Left lobe of liver (tissue), 2 donors: ENCODE data around the gene OSMR. TPM values are rescaled to one million over a fixed set of nuclear protein-coding genes. Genes with fewer than 3 reads are reported as not detected.
"Not testable (repeated sequence)": the region's sequence is repeated elsewhere in the genome, so short reads cannot be mapped to it uniquely, and the experiment has no call there.

Source experiments
- ATAC-seq: fragments of 200-7000 bp; cut with Tn5 transposase; one replicate; pipeline ENCODE4 v1.9.1; 2020; ENCODE audit warnings: mild to moderate bottlenecking, moderate library complexity
- DNase-seq: peaks from one replicate; pipeline ENCODE4 v3.0.0-alpha.2; 2020; ENCODE audit warnings: low spot score
- total RNA-seq: library from RNA; stranded (reverse); gene quantifications from one replicate; pipeline ENCODE4 v1.2.1, GENCODE V29; 2021
- donor health status: DM: no; HTN: no; CAD: no; lungs with moderate emphysema.
- donor health status: DM: no; HTN: yes; CAD: no.

OSMR gene
- total RNA-seq, 1 donor from 2014 or later: 4.4 TPM

GRCh38 chr5:38830521-38831051, 15.2 kb upstream of the OSMR start:
- ATAC-seq: peak; percentile 52
- no peak for DNase-seq

DNA sequence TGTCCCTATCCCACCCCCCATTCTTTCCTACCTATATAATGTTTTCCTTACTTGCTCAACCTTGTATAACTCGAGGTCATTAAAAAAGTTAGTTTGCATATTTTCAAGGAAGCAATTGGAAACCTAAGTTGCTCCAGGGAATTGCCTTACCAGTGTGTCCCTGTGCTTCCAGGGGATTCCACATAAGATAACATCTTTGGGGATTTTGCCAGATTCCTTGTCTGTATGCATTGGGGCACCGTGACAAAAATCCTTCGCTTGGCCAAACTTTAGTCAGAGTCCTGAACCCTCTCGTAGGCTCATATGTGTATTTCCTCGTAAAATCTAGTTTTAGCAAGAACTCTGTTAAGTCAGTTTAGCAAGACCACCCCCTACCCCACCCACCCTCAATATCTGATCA, 14.7 kb upstream of the OSMR start:
- DNase-seq: no peak
- ATAC-seq: no peak

DNA sequence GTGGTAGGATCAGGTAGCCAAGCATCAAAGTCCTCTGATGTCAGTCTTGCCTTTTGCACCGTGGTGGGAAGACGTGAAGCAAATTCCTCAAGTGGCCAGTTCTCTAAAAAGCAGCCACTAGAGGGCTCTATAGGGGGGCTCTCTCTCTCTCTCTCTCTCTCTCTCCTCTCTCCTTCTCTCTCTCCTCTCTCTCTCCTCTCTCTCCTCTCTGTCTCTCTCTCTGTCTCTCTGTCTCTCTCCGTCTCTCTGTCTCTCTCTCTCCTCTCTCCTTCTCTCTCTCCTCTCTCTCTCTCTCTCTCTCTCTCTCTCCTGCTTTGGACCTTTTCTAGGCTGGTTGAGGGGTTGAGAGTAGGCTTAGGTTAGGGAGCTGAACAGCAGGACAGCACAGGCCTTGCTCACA, 13.9 kb upstream of the OSMR start:
- no peak for DNase-seq
- ATAC-seq: peak; percentile 67

DNA sequence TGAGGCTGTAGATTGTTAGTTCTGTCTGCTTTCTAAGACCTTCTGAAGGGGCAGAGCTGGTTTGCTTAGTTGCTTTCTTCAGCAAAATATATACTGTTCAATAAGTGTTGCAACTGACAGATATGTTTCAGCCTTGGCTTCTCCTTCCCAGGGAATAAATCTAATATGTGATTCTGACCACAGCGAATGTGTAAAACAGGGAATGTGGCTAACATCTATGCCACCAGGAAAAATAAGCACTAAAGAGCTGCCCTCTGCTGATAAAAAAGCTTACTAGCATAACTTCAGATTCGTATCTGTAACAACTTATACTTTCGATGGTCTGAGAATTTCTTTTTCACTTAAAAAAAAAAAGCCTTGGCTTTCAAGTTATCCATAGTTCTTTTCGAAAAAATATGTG, 13.0 kb upstream of the OSMR start:
- DNase-seq: no peak

GRCh38 chr5:38835887-38836286, 9.9 kb upstream of the OSMR start:
- ATAC-seq (peak; percentile 30), DNase-seq (no peak)

More for the DNA sequence above, 13.0 kb upstream of the OSMR start:
- ATAC-seq: no peak

DNA sequence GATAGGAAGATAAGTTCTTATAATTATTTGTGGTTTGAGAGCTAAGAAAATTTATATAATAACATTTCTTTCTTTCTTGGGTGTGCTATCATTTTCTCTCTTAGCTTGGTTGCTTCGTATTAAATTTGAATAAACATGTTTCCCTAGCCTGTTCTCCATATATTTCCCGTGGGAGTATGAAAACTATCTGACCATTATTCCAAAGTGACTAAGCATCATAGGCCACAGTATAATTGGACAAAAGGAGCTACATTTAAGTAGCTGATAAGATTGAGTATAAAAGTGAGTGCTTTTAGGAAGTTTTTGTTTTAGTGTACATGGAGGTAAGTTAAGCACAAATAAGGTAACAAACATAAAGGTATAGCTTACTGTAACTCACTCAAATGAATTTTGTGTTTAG, 8.4 kb upstream of the OSMR start:
- DNase-seq (no peak), ATAC-seq (no peak)

DNA sequence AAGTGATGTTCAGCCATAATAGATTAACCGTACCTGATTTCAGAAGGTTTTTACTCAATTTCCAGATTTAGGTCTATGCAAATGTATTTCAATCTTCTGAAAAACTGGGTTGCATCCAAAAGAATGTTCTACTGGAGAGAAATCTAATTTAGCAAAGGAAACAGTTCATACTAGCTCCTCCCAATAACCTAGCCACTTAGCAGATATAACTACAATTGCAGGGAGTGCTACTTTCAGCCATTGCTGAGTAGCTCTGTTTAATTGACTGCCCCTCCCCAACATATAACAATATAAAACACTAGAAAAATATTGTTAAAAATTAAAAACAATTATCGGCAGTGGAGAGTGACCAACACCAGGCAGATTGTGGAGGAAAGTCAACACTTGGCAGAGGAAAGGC, 7.9 kb upstream of the OSMR start:
- ATAC-seq: no peak
- no peak for DNase-seq

DNA sequence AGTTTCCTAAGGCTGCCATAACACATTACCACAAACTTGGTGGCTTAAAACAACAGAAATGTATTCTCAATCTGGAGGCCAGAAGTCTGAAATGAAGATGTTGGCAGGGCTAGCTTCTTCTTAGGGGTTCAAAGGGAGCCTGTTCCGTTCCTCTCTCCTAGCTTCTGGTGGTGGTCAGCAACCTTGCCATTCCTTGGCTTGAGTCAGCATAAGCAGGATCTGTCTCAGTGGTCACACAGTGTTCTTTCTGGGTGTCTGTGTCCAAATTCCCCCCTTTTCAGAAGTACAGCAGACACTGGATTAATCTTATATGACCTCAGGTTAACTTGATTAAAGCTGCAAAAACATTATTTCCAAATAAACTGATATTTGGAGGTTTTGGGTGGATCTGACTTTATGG, 2.1 kb upstream of the OSMR start:
- DNase-seq: no peak
- ATAC-seq: no peak

DNA sequence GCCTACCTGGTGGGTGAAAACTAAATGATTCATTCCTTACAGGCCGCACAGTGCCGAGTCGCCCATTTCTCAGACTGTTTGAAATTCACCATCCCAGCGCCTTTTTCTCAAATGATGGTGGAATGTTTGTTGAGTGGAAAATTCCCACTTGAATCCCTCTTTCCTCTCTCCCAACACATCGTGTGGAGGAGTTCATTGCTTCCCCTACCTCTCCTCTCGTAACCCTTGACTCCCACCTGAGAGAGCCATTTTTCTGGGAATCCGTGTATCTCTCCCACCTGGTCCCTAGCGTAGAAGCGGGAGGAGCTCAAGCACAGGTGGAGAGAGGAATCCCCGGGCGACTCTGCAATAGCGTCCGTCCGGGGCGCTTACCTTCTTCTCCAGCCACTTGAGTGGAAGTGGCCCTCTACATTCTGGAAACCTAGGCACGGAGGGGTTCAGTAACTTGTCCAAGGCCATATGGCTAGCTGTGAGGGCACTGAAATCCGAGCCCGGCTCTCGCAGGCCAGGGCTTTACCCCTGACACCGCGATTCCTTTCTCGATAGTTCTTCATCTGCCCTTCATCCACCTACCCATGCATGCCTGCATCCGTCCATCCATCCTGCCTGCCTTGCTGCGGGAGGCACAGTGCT, 683 bp downstream of the OSMR start:
- ATAC-seq: peak; percentile 12
- DNase-seq: no peak

GRCh38 chr5:38847559-38848347, 1.9 kb downstream of the OSMR start:
- DNase-seq (no peak), ATAC-seq (no peak)

GRCh38 chr5:38848637-38849036, 2.8 kb downstream of the OSMR start:
- no peak for DNase-seq
- no peak for ATAC-seq

DNA sequence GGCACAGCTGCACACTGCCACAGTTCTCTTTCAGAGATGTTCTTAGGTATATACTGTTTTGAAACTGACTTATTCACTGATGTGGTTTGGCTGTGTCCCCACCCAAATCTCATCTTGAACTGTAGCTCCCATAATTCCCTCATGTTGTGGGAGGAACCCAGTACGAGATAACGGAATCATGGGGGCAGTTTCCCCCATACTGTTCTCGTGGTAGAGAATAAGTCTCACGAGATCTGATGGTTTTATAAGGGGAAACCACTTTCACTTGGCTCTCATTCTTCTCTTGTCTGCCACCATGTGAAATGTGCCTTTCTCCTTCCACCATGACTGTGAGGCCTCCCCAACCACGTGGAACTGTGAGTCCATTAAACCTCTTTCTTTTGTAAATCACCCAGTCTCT, 5.8 kb downstream of the OSMR start:
- not testable (repeated sequence) for DNase-seq, ATAC-seq

- DNase-seq (no peak), ATAC-seq (no peak)
Observed at GRCh38 chr5:38853753-38854470, 8.1 kb downstream of the OSMR start.

GRCh38 chr5:38854907-38855306, 9.1 kb downstream of the OSMR start:
- ATAC-seq (no peak), DNase-seq (no peak)

DNA sequence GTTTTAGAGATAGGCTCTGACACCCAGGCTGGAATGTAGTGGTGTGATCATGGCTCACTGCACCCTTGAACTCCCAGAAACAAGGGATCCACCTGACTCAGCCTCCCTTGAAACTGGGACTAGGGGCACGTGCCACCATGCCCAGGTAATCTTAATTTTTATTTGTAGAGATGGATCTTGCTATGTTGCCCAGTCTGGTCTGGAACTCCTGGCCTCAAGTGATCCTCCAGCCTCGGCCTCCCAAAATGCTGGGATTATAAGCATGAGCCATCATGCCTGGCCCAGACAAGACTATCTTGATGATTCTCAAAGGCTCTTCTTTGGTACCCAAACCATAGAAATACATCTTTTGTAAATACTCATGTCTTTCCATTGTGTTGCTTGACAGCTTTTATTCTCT, 10.8 kb downstream of the OSMR start:
- no peak for DNase-seq
- no peak for ATAC-seq

- ATAC-seq (no peak), DNase-seq (no peak)
Observed at GRCh38 chr5:38858839-38859238, 13.0 kb downstream of the OSMR start.

DNA sequence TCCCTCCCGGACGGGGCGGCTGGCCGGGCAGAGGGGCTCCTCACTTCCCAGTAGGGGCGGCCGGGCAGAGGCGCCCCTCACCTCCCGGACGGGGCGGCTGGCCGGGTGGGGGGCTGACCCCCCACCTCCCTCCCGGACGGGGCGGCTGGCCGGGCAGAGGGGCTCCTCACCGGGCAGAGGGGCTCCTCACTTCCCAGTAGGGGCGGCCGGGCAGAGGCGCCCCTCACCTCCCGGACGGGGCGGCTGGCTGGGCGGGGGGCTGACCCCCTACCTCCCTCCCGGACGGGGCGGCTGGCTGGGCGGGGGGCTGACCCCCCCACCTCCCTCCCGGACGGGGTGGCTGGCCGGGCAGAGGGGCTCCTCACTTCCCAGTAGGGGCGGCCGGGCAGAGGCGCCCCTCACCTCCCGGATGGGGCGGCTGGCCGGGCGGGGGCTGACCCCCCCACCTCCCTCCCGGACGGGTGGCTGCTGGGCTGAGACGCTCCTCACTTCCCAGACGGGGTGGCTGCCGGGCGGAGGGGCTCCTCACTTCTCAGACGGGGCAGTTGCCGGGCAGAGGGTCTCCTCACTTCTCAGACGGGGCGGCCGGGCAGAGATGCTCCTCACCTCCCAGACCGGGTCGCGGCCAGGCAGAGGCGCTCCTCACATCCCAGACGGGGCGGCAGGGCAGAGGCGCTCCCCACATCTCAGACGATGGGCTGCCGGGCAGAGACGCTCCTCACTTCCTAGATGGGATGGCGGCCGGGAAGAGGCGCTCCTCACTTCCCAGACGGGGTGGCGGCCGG, 16.4 kb downstream of the OSMR start:
- not testable (repeated sequence) for ATAC-seq, DNase-seq

GRCh38 chr5:38866362-38867031, 20.7 kb downstream of the OSMR start:
- DNase-seq (no peak), ATAC-seq (no peak)

- ATAC-seq (no peak), DNase-seq (no peak)
Observed at GRCh38 chr5:38867032-38867398, 21.2 kb downstream of the OSMR start.

- ATAC-seq (no peak), DNase-seq (no peak)
Observed at GRCh38 chr5:38867416-38867815, 21.6 kb downstream of the OSMR start.
